NB4 (cell line): ENCODE results near the gene PRADC1.

Experiments used
- POLR2A ChIP-seq: IDR thresholded peaks from 2 replicates; pipeline ENCODE4 v1.6.1; 2011; ENCODE audit warnings: mild to moderate bottlenecking; ENCODE audit not compliant: insufficient read length; ENCODE audit errors: extremely low read depth
- TF ChIP-seq, protein P1 (sequence below): IDR thresholded peaks from one replicate; pipeline ENCODE4 v1.5.1; 2012; ENCODE audit warnings: low read depth, low read length

DNA sequence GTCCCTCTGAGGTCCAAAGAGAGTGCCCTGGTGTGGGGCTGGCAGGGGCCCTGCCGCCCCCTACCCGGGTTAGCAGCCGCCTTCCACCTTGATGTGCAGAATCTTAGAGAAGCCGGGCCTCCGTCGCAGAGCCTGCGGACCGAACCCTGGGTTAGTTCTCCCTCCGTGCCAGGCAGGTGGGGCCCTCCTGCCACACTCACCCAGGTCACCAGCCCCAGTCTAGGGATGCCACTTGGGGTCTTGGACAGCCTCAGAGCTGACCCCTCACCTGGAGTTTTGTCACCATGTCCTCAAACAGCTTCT is 25.8 kb upstream of the PRADC1 start:
- TF ChIP-seq, protein P1, sequence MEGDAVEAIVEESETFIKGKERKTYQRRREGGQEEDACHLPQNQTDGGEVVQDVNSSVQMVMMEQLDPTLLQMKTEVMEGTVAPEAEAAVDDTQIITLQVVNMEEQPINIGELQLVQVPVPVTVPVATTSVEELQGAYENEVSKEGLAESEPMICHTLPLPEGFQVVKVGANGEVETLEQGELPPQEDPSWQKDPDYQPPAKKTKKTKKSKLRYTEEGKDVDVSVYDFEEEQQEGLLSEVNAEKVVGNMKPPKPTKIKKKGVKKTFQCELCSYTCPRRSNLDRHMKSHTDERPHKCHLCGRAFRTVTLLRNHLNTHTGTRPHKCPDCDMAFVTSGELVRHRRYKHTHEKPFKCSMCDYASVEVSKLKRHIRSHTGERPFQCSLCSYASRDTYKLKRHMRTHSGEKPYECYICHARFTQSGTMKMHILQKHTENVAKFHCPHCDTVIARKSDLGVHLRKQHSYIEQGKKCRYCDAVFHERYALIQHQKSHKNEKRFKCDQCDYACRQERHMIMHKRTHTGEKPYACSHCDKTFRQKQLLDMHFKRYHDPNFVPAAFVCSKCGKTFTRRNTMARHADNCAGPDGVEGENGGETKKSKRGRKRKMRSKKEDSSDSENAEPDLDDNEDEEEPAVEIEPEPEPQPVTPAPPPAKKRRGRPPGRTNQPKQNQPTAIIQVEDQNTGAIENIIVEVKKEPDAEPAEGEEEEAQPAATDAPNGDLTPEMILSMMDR = no peak
- TF ChIP-seq POLR2A = no peak
